Activated CD8-positive, alpha-beta memory T cell treated with anti-CD3 and anti-CD28 coated beads for 1 hour (primary cell): ENCODE data around the gene GPC6.

Experiments used
- DNase-seq, 2 donors: peaks; one replicate each; pipeline ENCODE4 v3.0.0-alpha.2; 2020; ENCODE audit warnings: low read depth in 1 of 2; ENCODE audit errors: extremely low read depth in 1 of 2

Gene GPC6

GRCh38 chr13:94305934-94306333 is 1079.3 kb downstream of the GPC6 start:
- no peak for DNase-seq

- no peak for DNase-seq
Measured at GRCh38 chr13:94308832-94309231, 1082.2 kb downstream of the GPC6 start.

GRCh38 chr13:94309576-94309975 is 1083.0 kb downstream of the GPC6 start:
- no peak for DNase-seq

GRCh38 chr13:94309997-94310855 is 1083.6 kb downstream of the GPC6 start:
- no peak for DNase-seq

- DNase-seq = no peak
Measured at GRCh38 chr13:94311893-94312292, 1085.3 kb downstream of the GPC6 start.

GRCh38 chr13:94312511-94313216 is 1086.1 kb downstream of the GPC6 start:
- DNase-seq = no peak

GRCh38 chr13:94313321-94313910 is 1086.8 kb downstream of the GPC6 start:
- no peak for DNase-seq

- no peak for DNase-seq
Measured at GRCh38 chr13:94313926-94314325, 1087.3 kb downstream of the GPC6 start.

- no peak for DNase-seq
Measured at GRCh38 chr13:94315188-94315587, 1088.6 kb downstream of the GPC6 start.

- no peak for DNase-seq
Measured at GRCh38 chr13:94317063-94317491, 1090.5 kb downstream of the GPC6 start.

GRCh38 chr13:94318418-94318817 is 1091.8 kb downstream of the GPC6 start:
- no peak for DNase-seq

- no peak for DNase-seq
Measured at GRCh38 chr13:94319501-94319900, 1092.9 kb downstream of the GPC6 start.

GRCh38 chr13:94322925-94323763 is 1096.5 kb downstream of the GPC6 start:
- DNase-seq = no peak

- DNase-seq = no peak
Measured at GRCh38 chr13:94323764-94324758, 1097.5 kb downstream of the GPC6 start.

GRCh38 chr13:94324767-94325540 is 1098.3 kb downstream of the GPC6 start:
- no peak for DNase-seq

- DNase-seq = no peak
Measured at GRCh38 chr13:94325650-94326049, 1099.0 kb downstream of the GPC6 start.

- no peak for DNase-seq
Measured at GRCh38 chr13:94327318-94327717, 1100.7 kb downstream of the GPC6 start.

- no peak for DNase-seq
Measured at GRCh38 chr13:94328381-94329041, 1101.9 kb downstream of the GPC6 start.
